Muscle of arm (tissue), 14 donors: ENCODE measurements around the gene GORASP2. TPM values are rescaled to one million over a fixed set of nuclear protein-coding genes. Genes with fewer than 3 reads are reported as not detected.
"Not testable (repeated sequence)": the region's sequence is repeated elsewhere in the genome, so short reads cannot be mapped to it uniquely, and the experiment has no call there.

ENCODE experiments used
- DNase-seq: peaks from one replicate; pipeline ENCODE4 v3.0.0-alpha.2; 2013
- long read RNA-seq, 11 donors: transcript quantifications; one replicate each; lab custom pipeline, GENCODE V29; 2026
- polyA plus RNA-seq, 12 donors: library from polyadenylated mRNA; unstranded; fragments of 120-200 nt; gene quantifications; one replicate each; pipeline ENCODE4 v1.2.1, GENCODE V29; 2013; ENCODE audit not compliant: insufficient read length in 12 of 12

Gene GORASP2
- polyA plus RNA-seq = 100 to 1,000 TPM in 1 of 12 donors, 10 to 100 TPM in 10, not detected in 1; 66.6 to 104 (median 75.3) TPM
- long read RNA-seq, donor 1, transcript GORASP2-207 (5 exons, 2,096 nt) = major isoform, 9 of 64 reads
- long read RNA-seq, donor 1, transcript GORASP2-201 (10 exons, 3,173 nt) = major isoform, 9 of 64 reads
- long read RNA-seq, donor 1, partial matches to known transcripts = 46 of 64 reads
- long read RNA-seq, donor 1, other reads (novel, unspliced or antisense) = 0 of 64 reads
- long read RNA-seq, donor 2, transcript GORASP2-207 (5 exons, 2,096 nt) = minor isoform, 14 of 70 reads
- long read RNA-seq, donor 2, transcript GORASP2-201 (10 exons, 3,173 nt) = major isoform, 18 of 70 reads
- long read RNA-seq, donor 2, partial matches to known transcripts = 37 of 70 reads
- long read RNA-seq, donor 2, other reads (novel, unspliced or antisense) = 0 of 70 reads
- long read RNA-seq, donor 3, transcript GORASP2-207 (5 exons, 2,096 nt) = major isoform, 6 of 16 reads
- long read RNA-seq, donor 3, partial matches to known transcripts = 6 of 16 reads
- long read RNA-seq, donor 3, other reads (novel, unspliced or antisense) = 0 of 16 reads
- long read RNA-seq, donor 4, transcript GORASP2-201 (10 exons, 3,173 nt) = minor isoform, 7 of 16 reads
- long read RNA-seq, donor 4, transcript GORASP2-207 (5 exons, 2,096 nt) = major isoform, 9 of 16 reads
- long read RNA-seq, donor 4, partial matches to known transcripts = 0 of 16 reads
- long read RNA-seq, donor 4, other reads (novel, unspliced or antisense) = 0 of 16 reads
- long read RNA-seq, donor 5, transcript GORASP2-201 (10 exons, 3,173 nt) = major isoform, 27 of 63 reads
- long read RNA-seq, donor 5, partial matches to known transcripts = 33 of 63 reads
- long read RNA-seq, donor 5, other reads (novel, unspliced or antisense) = 0 of 63 reads
- long read RNA-seq, donor 6, transcript GORASP2-201 (10 exons, 3,173 nt) = major isoform, 12 of 31 reads
- long read RNA-seq, donor 6, partial matches to known transcripts = 16 of 31 reads
- long read RNA-seq, donor 6, other reads (novel, unspliced or antisense) = 0 of 31 reads
- long read RNA-seq, donor 7, transcript GORASP2-201 (10 exons, 3,173 nt) = major isoform, 5 of 24 reads
- long read RNA-seq, donor 7, partial matches to known transcripts = 16 of 24 reads
- long read RNA-seq, donor 7, other reads (novel, unspliced or antisense) = 0 of 24 reads
- long read RNA-seq, donor 8, transcript GORASP2-201 (10 exons, 3,173 nt) = major isoform, 20 of 67 reads
- long read RNA-seq, donor 8, partial matches to known transcripts = 43 of 67 reads
- long read RNA-seq, donor 8, other reads (novel, unspliced or antisense) = 0 of 67 reads
- long read RNA-seq, donor 9, transcript GORASP2-201 (10 exons, 3,173 nt) = major isoform, 7 of 29 reads
- long read RNA-seq, donor 9, partial matches to known transcripts = 16 of 29 reads
- long read RNA-seq, donor 9, other reads (novel, unspliced or antisense) = 0 of 29 reads
- long read RNA-seq, donor 10, transcript GORASP2-207 (5 exons, 2,096 nt) = minor isoform, 6 of 52 reads
- long read RNA-seq, donor 10, transcript GORASP2-201 (10 exons, 3,173 nt) = major isoform, 19 of 52 reads
- long read RNA-seq, donor 10, partial matches to known transcripts = 27 of 52 reads
- long read RNA-seq, donor 10, other reads (novel, unspliced or antisense) = 0 of 52 reads
- long read RNA-seq, donor 11, transcript GORASP2-201 (10 exons, 3,173 nt) = major isoform, 14 of 88 reads
- long read RNA-seq, donor 11, transcript GORASP2-207 (5 exons, 2,096 nt) = minor isoform, 11 of 88 reads
- long read RNA-seq, donor 11, partial matches to known transcripts = 63 of 88 reads
- long read RNA-seq, donor 11, other reads (novel, unspliced or antisense) = 0 of 88 reads

DNA sequence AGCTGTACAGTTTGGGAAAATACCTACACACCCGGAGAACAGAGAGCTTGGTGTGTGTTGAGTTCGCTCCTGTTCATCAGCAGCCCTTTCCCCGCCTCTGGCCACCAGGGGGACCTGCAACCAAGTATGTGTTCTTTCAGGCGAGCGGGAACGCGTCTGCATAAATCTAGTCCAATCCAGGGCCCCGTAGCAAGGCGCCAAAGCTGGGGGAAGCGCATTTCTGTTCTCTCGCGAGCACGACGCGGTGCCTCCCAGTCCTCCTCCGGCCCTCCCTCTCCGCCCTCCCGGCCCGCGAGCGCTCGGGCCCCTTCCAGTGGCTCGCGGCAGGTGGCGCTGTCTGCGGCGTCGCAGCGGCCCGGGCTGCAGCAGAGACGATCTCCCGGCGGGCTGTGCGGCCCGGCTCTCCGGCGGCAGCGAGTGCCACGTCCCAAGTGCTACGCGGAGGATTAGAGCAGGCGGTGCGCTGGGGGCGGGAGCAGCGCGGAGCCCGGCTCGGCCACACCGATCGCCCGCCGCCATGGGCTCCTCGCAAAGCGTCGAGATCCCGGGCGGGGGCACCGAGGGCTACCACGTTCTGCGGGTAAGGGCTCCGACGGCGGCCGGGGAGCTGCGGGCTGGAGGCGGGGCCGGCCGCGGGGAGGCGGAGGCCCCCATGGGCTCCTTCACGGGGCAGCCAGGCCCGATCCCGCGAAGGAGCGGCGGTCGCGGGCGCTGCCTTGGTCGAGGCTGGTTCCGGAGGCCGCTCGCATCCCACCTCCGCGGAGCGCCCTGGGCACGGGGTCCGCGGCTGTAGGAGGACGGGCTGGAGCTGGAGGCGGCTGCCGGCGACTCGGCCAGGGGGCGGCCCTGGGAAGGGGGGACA, at the start of gene GORASP2:
Gene GORASP2, plus strand, starts transcription at position 430 of the 862 bp plus-strand sequence. Its CDS starts 88 bp downstream, at position 518.
- peak; percentile 99 for DNase-seq

GRCh38 chr2:170881840-170882239, 47.2 kb upstream of the GORASP2 start:
- no peak for DNase-seq

- DNase-seq = no peak
Observed at GRCh38 chr2:170882758-170883157, 46.3 kb upstream of the GORASP2 start.

DNA sequence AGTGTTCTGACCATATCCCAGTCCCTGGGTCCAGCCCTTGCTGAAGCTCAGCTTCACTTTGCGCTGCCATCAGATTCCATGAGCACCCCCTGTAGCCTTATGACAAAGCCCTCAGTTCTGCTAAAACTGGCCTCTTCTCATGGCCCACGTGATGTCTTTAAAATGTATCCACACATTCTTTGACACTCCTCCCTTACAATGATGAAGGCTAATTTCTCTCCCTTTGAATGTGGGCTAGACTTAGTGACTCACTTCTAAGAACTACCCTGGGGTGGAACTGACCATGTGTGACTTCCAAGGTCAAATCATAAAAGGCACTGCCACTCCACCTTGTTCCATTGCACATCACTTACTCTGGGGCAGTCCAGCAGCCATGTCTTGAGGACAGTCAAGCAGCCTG, 45.4 kb upstream of the GORASP2 start:
- DNase-seq = no peak

GRCh38 chr2:170885130-170885791, 43.8 kb upstream of the GORASP2 start:
- DNase-seq = no peak

DNA sequence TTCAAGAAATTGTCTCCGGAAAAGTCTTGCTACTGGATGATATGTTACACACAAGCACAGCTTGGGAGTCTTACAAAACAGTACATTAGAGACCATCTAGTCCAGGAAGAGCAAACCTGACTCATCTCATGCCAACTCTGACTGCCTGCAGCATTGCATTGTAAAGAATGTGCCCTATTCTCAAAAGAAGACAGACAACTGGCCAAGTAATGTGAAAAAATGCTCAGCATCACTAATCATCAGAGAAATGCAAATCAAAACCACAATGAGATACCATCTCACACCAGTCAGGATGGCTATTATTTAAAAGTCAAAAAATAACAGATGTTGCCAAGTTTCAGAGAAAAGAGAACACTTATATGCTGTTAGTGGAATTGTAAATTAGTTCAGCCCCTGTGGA, 42.7 kb upstream of the GORASP2 start:
- no peak for DNase-seq

- no peak for DNase-seq
Observed at GRCh38 chr2:170887496-170887895, 41.6 kb upstream of the GORASP2 start.

DNA sequence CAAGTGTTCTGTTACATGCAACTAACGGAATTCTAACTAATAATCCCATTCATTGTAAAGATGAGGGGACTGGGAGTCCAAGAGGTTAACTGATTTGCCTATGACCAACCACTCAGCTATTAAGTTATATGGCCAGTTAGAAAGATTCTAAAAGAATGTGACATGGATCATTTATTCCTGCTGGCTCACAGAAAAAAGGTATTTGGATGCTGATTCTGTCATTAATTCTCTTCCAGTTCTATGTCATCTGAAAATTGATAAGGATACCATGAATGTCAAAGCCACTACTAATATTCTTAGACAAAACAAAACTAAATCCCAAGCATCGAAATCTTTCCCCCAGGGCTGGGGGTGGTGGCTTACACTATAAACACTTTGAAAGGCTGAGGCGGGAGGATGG, 41.2 kb upstream of the GORASP2 start:
- DNase-seq = no peak

DNA sequence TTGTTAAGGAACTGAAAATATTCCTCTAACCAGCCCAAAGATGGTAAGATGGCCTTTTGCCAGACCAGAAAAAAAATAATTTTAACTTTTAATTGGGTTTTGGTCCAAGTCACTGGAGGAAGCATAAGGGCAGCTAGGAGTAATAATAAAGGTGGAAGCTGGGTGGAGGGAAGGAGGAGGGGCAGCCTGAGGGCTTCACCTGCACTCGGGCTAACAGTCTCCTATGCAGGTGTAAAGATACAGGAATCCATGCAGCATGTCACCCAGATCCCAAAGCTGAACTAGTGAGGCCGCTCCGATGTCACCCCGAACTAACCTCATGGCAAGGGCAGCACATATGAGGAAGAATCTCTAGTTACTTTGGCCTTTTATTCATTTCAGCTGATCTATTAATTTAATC, 37.2 kb upstream of the GORASP2 start:
- DNase-seq = no peak

GRCh38 chr2:170892391-170892951, 36.6 kb upstream of the GORASP2 start:
- DNase-seq = no peak

- DNase-seq = no peak
Observed at GRCh38 chr2:170895023-170895757, 33.9 kb upstream of the GORASP2 start.

GRCh38 chr2:170896622-170897021, 32.4 kb upstream of the GORASP2 start:
- no peak for DNase-seq

DNA sequence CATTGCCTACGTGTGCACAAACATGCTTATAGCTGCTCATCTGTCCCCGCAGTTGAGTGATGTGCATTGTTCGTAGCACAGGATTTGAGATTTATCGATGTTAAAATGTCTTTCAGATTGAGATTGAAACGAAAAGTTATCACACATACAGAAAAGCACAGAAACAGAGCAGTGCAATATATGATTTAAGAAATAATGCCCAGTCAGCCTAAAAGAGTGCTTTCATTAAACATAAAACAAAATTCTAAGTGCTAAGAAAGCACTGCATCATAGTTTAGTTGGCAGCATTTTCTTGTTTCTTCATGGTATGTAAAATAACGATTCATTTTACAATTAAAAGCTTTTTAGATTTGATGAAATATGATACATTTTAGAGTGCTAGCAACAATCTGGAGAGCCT, 31.9 kb upstream of the GORASP2 start:
- DNase-seq = no peak

GRCh38 chr2:170905864-170906263, 23.2 kb upstream of the GORASP2 start:
- DNase-seq = no peak

GRCh38 chr2:170911314-170911889, 17.7 kb upstream of the GORASP2 start:
- no peak for DNase-seq

GRCh38 chr2:170914994-170915666, 13.9 kb upstream of the GORASP2 start:
- DNase-seq = not testable (repeated sequence)
